Right lobe of liver (tissue), 4 donors: Measurements from ENCODE around the gene BAHCC1.

ENCODE experiments used
- POLR2A ChIP-seq: fragments of 450-650 bp; IDR thresholded peaks from one replicate; pipeline ENCODE4 v1.6.1; 2017; ENCODE audit warnings: antibody characterized with exemption, mild to moderate bottlenecking
- TF ChIP-seq, protein P1 (sequence below), 4 donors: fragments of 200-600 bp in 3 of 4; fragments of 450-650 bp in 1 of 4; IDR thresholded peaks; one replicate each; pipeline versions ENCODE4 v1.5.1 to v1.8.0; 2016 to 2022; ENCODE audit warnings: antibody characterized with exemption in 4 of 4, mild to moderate bottlenecking in 2 of 4
- donor health status: DM: no; HTN: no; CAD: no.
- donor health status: DM: no; HTN: no; CAD: no.
- donor health status: DM: no; HTN: yes; CAD: no.

DNA sequence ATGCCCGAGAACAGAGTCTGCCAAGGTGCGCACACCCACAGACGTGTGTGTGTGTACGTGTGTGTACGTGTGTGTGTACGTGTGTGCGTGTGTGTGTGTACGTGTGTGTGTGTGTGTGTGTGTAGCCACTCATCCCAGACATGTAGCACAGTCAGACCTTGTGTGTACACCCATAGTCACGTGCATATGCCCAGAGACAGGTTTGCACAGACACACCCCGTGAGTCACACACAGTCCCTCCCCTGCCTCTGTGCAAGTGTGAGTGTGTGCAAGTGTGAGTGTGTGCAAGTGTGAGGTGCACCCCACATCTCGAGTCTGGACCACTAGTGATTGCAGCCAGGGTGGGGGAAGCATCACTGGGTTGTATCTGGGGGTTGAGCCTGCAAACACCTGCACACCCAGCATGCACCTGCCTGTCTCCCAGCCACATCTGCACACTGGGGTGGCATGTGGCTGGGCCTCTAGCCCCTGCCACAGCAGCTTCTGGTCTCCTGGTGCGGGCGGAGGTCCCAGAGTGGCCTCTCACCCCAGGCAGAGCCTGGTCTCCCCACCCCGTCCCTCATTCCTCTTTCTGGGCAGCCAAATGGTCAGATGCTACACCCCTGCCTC lies 23.6 kb downstream of the BAHCC1 start:
- TF ChIP-seq, protein P1, sequence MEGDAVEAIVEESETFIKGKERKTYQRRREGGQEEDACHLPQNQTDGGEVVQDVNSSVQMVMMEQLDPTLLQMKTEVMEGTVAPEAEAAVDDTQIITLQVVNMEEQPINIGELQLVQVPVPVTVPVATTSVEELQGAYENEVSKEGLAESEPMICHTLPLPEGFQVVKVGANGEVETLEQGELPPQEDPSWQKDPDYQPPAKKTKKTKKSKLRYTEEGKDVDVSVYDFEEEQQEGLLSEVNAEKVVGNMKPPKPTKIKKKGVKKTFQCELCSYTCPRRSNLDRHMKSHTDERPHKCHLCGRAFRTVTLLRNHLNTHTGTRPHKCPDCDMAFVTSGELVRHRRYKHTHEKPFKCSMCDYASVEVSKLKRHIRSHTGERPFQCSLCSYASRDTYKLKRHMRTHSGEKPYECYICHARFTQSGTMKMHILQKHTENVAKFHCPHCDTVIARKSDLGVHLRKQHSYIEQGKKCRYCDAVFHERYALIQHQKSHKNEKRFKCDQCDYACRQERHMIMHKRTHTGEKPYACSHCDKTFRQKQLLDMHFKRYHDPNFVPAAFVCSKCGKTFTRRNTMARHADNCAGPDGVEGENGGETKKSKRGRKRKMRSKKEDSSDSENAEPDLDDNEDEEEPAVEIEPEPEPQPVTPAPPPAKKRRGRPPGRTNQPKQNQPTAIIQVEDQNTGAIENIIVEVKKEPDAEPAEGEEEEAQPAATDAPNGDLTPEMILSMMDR (IDR thresholded peaks at IDR 0.05) = no peak
- TF ChIP-seq POLR2A = no peak
